OCI-LY1 (cell line): ENCODE data around the gene TMEM132C.

Experiments
- CTCF ChIP-seq: fragments of 200-600 bp; sonication (generic), shearing (Covaris generic); IDR thresholded peaks from 2 replicates; pipeline ENCODE4 v1.5.1; 2017; ENCODE audit warnings: mild to moderate bottlenecking, antibody characterized with exemption, low read length, moderate library complexity, mixed read lengths
- EZH2 ChIP-seq: fragments of 200-600 bp; sonication (generic), shearing (Covaris generic); IDR thresholded peaks from 2 replicates; pipeline ENCODE4 v1.8.0; 2017; ENCODE audit warnings: borderline replicate concordance, mixed run types, mild to moderate bottlenecking, antibody characterized with exemption, low read length, moderate library complexity, mixed read lengths

GRCh38 chr12:128383357-128383937 lies 116.5 kb downstream of the TMEM132C start:
- TF ChIP-seq CTCF (no peak), EZH2 (no peak)
